ENCODE data around the gene DLEC1.

Gene DLEC1

DNA sequence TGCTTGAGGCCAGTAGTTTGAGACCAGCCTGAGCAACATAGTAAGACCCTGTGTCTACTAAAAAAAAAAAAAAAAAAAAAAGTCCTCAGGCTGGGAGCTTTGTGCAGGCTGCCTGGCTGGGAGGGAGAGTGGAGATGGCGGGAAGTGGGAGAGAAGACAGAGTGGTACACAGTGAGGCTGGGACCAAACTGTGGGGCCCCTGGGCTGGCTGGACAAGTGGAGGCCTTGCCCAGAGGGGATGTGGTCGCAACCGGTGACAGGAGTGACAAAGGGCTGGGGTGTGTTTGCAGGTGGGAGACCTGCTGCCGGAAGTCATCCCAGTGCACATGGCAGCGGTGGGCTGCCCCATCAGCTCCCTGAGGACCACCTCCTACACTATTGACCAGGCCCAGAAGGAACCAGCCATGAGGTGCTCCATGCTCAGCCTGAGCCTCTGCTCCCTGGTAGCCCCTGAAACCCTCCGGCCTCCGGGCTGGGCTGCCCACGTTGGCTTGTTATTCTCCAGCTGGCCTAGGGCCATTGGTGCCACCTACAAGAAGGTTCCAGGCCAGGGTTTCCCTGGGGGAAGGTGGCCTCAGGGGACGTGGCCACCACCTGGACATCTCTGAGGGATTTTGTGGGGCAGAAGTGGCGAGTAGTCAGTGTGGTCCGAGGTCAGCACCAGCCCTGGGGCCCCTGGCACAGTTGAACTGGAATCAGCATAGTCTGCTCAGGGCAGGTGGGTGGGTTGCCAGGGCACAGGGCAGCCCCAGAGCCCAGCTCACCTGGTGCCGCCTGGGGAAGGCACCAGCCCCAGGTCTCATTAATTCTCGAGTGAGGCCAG, 75.3 kb downstream of the DLEC1 start:
- no peak overlapping the region for H3K4me3 ChIP-seq (ENCODE audit: control insufficient read depth, low read depth, low read length)
- TF ChIP-seq, protein P1, sequence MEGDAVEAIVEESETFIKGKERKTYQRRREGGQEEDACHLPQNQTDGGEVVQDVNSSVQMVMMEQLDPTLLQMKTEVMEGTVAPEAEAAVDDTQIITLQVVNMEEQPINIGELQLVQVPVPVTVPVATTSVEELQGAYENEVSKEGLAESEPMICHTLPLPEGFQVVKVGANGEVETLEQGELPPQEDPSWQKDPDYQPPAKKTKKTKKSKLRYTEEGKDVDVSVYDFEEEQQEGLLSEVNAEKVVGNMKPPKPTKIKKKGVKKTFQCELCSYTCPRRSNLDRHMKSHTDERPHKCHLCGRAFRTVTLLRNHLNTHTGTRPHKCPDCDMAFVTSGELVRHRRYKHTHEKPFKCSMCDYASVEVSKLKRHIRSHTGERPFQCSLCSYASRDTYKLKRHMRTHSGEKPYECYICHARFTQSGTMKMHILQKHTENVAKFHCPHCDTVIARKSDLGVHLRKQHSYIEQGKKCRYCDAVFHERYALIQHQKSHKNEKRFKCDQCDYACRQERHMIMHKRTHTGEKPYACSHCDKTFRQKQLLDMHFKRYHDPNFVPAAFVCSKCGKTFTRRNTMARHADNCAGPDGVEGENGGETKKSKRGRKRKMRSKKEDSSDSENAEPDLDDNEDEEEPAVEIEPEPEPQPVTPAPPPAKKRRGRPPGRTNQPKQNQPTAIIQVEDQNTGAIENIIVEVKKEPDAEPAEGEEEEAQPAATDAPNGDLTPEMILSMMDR (conservative IDR thresholded peaks at IDR 0.05; ENCODE audit: control insufficient read depth, insufficient read depth, low read depth, low read length), result no peak
- DNase-seq (ENCODE audit: low read depth), result no peak

DNA sequence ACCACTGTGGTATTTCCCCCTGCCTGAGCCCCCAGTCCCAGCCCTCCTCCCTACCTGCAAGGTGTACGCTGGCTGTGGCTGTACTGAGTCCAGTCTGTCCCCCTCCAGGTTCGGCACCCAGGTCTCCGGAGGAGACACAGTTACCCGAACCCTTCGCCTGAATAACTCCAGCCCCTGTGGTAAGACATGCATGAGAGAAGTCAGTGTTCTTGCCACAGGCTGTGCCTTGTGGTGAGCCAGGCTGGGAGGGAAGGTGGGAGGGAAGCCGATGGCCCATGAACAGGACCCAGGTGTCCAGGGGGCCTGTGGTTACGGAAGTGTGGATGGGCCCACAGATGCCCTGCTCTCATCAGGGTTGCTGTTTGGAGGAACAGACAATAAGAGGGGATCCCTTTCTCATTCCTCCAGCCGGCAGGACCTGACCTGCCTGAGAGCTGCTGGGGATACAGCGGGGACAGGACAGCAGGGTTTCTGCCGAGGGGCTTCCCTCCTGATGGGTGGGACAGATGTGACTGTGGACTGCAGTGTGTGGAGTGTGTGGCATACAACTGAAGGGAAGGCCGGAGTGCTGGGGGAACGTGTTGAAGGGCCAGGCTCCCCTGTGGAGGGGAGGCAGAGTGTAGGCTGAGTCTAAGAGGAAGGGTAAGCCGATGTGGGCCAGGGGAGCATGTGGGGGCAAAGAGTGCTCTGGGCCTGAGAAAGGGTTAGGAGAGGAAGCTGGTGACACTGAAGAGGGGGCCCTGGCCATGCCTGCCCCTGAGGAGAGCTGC, 76.1 kb downstream of the DLEC1 start:
- no peak overlapping the region for H3K4me3 ChIP-seq (ENCODE audit: control insufficient read depth, low read depth, low read length)
- TF ChIP-seq, protein P1 (conservative IDR thresholded peaks at IDR 0.05; ENCODE audit: control insufficient read depth, insufficient read depth, low read depth, low read length), result no peak
- DNase-seq (ENCODE audit: low read depth), result no peak

DNA sequence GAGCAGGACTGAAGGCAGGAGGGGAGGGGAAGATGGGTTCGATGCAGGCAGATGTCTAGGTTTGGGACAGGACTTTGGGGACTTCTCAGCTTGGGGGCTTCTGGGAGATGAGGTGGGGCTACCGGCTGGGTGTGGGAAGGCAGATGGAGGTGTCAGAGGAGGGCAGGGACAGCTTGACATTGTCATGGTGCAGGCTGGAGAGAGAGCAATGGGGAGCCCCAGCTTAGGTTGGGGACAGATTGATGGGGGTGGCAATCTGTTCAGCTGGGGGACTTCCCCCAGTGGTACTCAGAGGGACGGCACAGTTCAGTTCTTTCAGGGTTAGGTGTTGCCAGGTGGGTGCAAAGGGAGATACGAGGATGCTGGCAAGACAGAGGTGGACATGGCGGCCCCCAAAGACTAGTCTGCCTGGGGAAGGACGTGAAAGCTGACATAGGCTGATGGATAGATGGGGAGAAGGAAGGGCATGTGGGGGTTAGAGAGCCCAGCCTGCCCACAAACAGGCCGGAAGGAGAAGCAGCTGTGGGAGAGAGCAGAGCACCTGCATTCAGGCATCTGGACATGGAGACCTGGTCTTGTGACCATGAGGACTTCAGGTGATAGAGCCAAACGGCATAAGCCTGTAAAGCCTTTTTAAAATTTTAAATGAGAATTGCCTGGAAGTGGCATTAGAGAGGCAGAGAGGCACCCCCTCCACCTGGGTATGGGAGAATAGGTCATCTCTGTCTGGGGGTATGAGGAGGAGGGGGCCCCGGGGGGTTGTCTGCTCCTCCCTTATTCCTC, 76.8 kb downstream of the DLEC1 start:
- TF ChIP-seq, protein P1 (conservative IDR thresholded peaks at IDR 0.05; ENCODE audit: control insufficient read depth, insufficient read depth, low read depth, low read length), result no peak
- DNase-seq (ENCODE audit: low read depth), result no peak
- H3K4me3 ChIP-seq (ENCODE audit: control insufficient read depth, low read depth, low read length), result no peak overlapping the region

DNA sequence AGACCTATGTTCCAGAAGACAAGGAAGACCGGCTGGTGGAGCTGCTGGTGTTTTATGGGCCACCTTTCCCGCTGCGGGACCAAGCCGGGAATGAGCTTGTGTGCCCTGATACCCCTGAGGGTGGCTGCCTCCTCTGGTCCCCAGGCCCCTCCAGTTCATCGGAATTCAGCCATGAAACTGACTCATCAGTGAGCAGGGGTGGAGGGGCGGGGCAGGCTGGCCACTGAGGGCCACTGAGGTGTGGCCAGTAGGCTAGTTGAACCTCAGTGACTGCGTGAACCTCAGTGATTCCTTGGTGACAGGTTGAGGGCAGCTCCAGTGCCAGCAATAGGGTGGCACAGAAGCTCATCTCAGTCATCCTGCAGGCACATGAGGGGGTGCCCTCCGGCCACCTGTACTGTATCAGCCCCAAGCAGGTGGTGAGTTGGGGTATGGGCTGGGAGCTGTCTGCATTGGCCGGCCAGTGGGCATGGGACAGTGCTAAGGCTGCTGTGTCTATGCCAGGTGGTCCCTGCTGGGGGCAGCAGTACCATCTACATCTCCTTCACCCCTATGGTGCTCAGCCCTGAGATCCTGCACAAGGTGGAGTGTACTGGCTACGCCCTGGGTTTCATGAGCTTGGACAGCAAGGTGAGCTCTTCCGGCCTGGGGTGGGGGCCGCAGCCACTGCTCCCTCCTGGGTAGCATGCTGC, 77.6 kb downstream of the DLEC1 start:
- TF ChIP-seq, protein P1 (conservative IDR thresholded peaks at IDR 0.05; ENCODE audit: control insufficient read depth, insufficient read depth, low read depth, low read length), result no peak
- no peak for DNase-seq (ENCODE audit: low read depth)
- H3K4me3 ChIP-seq (ENCODE audit: control insufficient read depth, low read depth, low read length), result no peak overlapping the region

DNA sequence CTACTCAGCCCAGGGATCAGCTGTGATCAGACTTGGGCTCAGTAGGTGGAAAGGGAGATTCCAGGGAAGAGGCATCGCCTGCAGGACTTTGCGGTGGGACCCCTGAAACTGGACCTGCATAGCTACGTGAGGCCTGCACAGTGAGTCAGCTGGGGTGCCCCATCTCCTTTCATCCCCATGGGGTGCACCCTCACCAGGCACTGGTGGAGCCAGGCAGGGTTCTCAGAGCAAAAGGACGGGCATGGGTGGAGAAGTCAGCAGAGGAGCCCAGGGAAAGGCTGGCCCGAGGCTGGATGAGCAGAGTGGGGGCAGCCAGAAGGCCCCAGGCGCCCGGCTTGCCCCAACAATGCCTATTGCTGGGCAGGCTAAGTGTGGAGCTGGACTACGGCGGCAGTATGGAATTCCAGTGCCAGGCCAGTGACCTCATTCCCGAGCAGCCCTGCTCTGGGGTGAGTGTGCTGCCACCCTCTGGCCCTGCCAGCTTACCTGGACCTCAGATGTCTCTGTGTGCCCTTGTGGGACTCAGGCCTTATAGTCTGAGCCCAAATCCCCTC, 78.2 kb downstream of the DLEC1 start:
- no peak overlapping the region for H3K4me3 ChIP-seq (ENCODE audit: control insufficient read depth, low read depth, low read length)
- TF ChIP-seq, protein P1 (conservative IDR thresholded peaks at IDR 0.05; ENCODE audit: control insufficient read depth, insufficient read depth, low read depth, low read length), result no peak
- no peak for DNase-seq (ENCODE audit: low read depth)

All from fibroblast of mammary gland (primary cell).